HEK293 (cell line): ENCODE measurements around the gene FGF16.

Experiments
- SCRT1 ChIP-seq: fragments of 450-650 bp; formaldehyde crosslinking; IDR thresholded peaks from 2 replicates; pipeline ENCODE4 v1.5.1; 2016; ENCODE audit warnings: missing biosample characterization, missing genetic modification characterization, borderline replicate concordance
- TCF7L2 ChIP-seq: IDR thresholded peaks from 2 replicates; pipeline ENCODE4 v1.6.1; 2011; ENCODE audit warnings: low read depth, mild to moderate bottlenecking, inconsistent platforms, low read length, moderate library complexity, borderline replicate concordance
- ZFHX2 ChIP-seq: fragments of 450-650 bp; formaldehyde crosslinking; conservative IDR thresholded peaks from 2 replicates; pipeline ENCODE4 v1.5.1; 2016; ENCODE audit warnings: missing biosample characterization, missing genetic modification characterization
- ZNF302 ChIP-seq: fragments of 450-650 bp; formaldehyde crosslinking; IDR thresholded peaks from 2 replicates; pipeline ENCODE4 v1.5.1; 2016; ENCODE audit warnings: missing biosample characterization, missing genetic modification characterization, low read depth

DNA sequence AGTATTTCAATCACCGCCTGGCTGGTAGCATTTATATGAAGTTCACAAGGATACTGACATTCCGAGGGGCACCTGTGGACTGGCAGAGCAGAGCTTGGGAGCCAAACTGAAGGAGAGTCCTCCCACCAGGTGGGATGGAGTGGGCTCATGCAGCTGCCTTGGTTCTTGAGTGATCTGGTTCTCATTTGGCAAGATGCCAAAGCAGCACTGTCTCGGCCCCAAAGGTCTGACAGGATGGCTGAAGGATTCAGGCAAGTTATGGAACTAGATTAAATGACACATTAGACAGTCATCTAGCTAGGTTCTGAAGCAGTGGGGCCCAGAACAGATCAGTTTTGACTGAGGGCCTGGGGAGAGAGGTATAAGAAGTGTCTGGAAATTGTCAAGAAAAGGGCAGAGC lies 3.2 kb downstream of the FGF16 start:
- TF ChIP-seq ZNF302 (no peak), SCRT1 (tag by site-specific recombination) (no peak), TCF7L2 (no peak), ZFHX2 (no peak)
